ENCODE data around the gene SLC23A3.

The SLC23A3 gene

GRCh38 chr2:219175486-219175885 is 5.7 kb upstream of the SLC23A3 start:
- DNase-seq, result no peak

- no peak for DNase-seq
Measured at GRCh38 chr2:219174801-219175200, 5.0 kb upstream of the SLC23A3 start.

- DNase-seq, result no peak
Measured at GRCh38 chr2:219174146-219174545, 4.3 kb upstream of the SLC23A3 start.

DNA sequence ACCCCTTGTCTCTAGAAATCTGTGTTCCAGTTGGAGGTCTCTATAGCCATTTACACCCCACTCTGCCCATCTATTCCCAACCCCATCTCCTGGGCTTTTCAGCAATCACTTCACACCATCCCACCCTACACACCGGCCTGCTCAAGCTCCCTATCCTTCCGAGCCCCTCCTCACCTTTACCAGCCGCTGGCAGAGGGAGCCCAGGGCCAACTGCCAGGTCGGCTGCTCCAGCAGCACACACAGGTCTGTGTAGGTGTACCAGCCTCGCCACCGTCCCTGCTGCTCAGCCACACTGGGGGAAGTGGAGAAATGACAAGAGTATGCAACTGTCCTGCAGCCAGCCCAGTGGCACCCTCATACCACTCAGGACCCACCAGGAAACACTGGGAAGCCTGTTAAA is 3.3 kb upstream of the SLC23A3 start:
- no peak for DNase-seq

DNA sequence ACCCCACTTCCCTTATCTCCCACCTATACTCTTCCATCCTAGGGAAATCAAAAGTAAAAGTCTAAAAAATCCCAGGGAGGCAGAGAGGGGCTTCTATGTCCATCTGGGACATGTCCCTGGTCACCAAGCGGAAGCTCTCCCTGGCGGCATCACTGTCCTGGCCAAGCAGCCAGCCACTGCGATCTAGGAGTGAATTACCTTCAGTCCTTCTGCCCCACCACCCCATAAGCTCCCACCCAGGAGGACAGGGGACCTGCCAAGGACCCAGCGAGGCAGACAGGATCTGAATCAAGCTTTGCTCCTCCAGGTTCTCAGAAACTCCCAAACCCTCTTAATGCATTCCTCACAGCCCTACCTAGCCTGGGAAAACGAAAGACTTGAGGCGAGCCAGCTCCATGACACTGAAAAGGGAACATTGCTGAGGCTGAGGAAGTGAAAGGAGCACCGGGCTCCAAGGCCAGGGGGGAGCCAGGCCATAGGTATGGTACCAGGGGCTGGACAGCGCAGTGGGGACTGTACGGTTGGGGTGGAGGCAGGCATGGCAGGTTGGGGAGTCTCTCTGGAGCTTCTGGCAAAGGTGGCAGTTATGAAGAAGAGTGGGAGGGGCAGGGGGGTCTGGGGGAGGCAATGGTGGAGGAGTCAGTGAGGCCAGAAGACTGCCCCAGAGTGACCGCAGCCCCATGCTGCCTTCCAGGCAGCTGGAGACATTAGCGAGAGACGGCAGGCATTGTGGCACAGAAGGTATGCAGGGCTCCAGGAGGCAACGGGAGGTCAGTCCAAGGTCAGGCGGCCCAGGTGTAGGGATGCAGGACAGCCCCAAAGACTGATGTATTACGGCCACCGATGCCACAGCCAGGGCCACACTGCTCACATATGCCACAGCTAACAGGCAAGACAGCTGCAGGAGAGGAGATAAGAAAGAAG is 2.7 kb upstream of the SLC23A3 start:
- DNase-seq, result no peak

GRCh38 chr2:219171231-219171651 is 1.4 kb upstream of the SLC23A3 start:
- DNase-seq, result peak; percentile 11

DNA sequence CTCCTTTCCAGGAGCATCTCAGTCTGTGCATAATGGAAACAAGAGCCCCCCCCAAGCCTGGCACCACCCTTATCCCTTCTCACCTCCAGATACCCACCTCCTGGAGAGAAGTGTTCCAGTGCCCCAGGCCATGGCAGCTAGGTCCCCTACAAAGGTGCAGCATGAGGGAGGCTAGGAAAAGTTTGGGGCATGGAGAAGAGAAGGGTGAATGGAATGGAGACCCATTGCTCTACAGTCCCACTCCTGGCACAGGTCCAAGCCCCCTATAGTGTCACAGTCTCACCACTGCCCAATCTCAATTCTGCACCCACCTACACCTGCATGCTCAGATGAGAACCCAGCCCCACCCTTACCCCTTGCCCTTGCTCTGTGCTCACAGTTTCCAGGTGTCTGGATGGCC is 897 bp downstream of the SLC23A3 start:
- no peak for DNase-seq

DNA sequence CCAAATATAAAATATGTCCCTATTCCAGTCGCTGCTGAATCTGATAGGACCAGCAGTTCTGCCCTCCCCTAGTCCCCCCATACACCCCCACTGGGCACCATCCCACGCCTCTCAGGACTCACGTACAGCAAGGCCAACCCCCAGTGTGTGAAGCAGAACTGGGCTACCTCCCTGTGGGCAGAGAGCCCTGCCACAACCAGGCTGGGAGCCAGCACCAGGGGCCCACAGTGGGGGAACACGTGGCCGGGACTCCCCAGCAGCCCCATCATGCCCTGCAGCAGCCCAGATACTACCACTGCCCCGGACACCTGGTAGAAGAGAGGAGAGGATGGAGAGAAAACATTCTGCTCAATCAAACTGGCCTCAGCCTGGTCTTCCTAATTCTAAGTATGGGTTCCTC is 1.3 kb downstream of the SLC23A3 start:
- DNase-seq, result no peak

DNA sequence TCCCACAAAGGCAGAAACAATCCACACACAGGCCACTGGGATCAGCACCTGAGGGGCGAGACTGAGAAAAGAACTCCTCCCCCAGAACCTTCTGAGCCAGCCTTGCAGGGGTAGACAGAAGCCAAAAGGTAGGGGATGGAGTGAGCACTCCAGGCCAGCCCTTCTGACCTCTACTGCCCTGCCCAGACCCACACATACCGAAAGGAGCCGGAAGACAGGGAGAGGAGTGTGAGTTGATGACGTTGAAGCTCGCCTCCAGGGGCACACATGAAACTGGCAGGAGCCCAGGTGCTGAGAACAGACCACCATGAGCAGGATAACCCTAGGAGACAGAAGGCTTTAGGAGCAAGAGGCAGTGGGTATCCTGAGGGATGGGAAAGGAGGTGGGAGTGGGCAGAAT is 1.8 kb downstream of the SLC23A3 start:
- DNase-seq, result no peak

GRCh38 chr2:219165058-219165911 is 4.5 kb downstream of the SLC23A3 start:
- DNase-seq, result no peak

GRCh38 chr2:219163156-219163555 is 6.7 kb downstream of the SLC23A3 start:
- DNase-seq, result no peak

- no peak for DNase-seq
Measured at GRCh38 chr2:219161097-219161496, 8.7 kb downstream of the SLC23A3 start.

- DNase-seq, result peak; percentile 86
Measured at GRCh38 chr2:219160186-219161017, 9.4 kb downstream of the SLC23A3 start, which contains the start of gene NHEJ1. TSS of gene NHEJ1 (minus strand) at chr2:219160815. CDS start at chr2:219158362, 2,453 bp downstream.

DNA sequence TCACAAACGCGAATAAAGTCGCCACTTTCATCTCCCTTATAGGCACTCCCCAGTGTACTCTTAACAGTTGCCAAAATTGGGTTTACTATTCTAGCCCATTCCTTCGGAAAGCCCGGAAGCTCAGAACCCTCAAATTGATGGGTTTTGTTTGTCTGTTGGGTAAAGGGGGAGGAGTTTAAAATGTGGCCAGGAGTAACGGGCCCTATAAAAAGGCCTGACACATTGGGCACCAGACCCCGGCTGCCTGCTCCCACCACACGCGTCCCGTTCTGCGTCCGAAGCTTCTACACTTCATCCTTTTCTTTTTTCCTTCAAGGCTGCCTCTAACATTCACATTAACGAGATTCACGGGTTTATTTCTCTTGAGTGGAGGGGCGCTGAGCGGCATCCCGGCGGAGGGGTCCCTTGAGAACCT is 10.1 kb downstream of the SLC23A3 start:
- DNase-seq, result no peak

DNA sequence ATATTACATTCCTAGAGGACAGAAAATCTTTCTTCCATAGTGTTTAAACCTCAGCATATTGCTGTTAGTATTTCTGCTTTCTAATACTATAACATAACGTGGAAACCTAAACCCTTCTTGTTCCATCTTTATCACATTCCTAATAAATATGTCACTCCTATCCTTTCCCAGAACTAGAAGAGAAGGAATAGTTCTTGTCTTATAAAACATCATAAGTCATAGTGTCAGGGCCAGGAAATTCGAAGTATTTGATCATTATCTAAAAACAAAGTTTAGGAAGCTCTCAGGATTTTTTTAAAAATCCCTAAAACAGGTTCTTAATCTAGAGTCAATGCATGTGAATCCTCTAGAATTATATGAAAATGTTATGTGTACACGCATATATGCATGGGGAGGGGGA is 11.2 kb downstream of the SLC23A3 start:
- DNase-seq, result no peak

DNA sequence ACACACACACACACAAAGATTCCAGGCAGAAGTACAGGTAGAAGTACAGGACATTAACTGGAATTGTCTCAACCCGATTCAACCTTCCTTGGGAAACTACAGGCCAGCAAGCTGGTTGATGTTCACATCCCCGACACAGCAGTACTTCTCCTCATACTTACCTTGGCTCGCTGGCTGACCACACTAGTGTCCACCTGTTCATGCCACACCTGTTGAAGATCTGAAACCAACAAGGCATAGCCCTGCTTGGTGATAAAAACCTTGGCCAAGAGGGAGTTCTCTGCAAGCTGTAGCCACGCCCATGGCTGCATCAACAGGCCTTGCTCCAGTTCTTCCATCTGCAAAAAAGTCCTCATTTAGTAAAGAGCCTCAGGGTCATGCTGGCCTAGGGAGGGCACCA is 11.8 kb downstream of the SLC23A3 start:
- DNase-seq, result no peak

DNA sequence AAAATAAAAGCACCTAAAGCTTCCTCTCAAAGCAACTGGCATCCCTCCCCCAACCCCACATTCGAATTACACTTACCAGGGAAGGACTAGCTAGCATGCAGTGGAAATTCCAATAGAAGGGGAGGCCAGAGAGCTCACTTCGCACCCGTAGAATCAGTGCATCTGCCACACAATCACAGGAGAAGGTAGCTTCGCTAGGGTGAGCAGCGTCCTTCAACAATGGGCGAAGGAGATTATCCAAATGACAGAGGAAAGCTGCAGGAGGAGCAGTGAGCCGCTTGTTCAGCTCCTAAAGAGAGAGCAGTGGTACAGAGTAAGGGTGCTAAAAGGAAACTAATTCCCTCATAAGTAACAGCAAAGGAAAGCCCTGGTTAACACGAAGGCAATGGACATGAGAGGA is 12.4 kb downstream of the SLC23A3 start:
- no peak for DNase-seq

- peak; percentile 76 for DNase-seq
Measured at GRCh38 chr2:219155054-219155644, 14.7 kb downstream of the SLC23A3 start.

DNA sequence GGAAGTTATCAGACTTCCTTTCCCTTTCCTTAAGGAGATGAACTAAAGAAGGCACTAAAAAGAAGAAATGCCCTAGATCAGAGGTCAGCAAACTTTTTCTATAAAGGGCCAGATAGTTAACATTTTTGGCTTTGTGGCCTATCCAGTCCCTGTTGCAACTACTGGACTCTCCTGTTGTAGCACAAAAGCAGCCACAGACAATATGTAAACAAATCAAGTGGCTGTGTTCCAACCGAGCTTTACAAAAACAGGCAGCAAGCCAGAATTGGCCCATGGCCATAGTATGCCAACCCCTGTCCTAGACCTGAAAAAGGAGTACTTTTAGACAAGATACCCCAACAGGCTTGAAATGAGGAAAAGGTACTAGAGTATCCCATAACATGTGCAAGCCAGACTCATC is 20.2 kb downstream of the SLC23A3 start:
- DNase-seq, result no peak

DNA sequence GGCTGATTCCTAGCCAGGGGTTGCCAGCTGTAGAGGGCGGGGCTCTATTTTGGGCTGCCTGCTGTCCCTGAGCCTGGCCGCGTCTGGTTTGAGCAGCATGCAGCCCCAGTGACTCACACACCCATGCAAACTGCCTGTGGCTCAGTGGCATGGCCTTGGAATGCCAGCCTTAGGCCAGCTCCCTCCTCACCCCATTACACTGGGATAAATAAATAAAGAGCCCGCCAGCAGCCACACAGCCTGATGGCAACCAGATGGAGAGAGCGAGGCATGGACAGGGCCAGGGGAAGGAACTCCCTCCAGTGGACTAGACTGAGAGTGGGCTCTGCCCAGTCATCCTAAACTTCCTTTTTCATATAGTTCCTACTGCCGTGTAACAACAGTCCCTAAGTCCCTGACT is 27.5 kb downstream of the SLC23A3 start:
- DNase-seq, result no peak

GRCh38 chr2:219140722-219141121 is 29.1 kb downstream of the SLC23A3 start:
- no peak for DNase-seq

- DNase-seq, result peak; percentile 18
Measured at GRCh38 chr2:219133976-219134375, 35.9 kb downstream of the SLC23A3 start.

All from NCI-H146 (cell line).